ENCODE measurements around the gene FLCN. TPM values are rescaled to one million over a fixed set of nuclear protein-coding genes. Genes with fewer than 3 reads are reported as not detected.
"Not testable (repeated sequence)": the region's sequence is repeated elsewhere in the genome, so short reads cannot be mapped to it uniquely, and the experiment has no call there.

The FLCN gene
- total RNA-seq, result 10 to 100 TPM; 52.8 to 64.5 (median 57.1) TPM
- long read RNA-seq, donor 1, transcript FLCN-201 (14 exons, 3,638 nt), result major isoform, 16 of 47 reads
- long read RNA-seq, donor 1, transcript FLCN-203 (8 exons, 1,692 nt), result minor isoform, 5 of 47 reads
- long read RNA-seq, donor 1, partial matches to known transcripts, result 5 of 47 reads
- long read RNA-seq, donor 1, other reads (novel, unspliced or antisense), result 19 of 47 reads
- long read RNA-seq, donor 2, transcript FLCN-203 (8 exons, 1,692 nt), result minor isoform, 5 of 18 reads
- long read RNA-seq, donor 2, transcript FLCN-201 (14 exons, 3,638 nt), result major isoform, 7 of 18 reads
- long read RNA-seq, donor 2, partial matches to known transcripts, result 4 of 18 reads
- long read RNA-seq, donor 2, other reads (novel, unspliced or antisense), result 2 of 18 reads

- intact Hi-C loops (cut with DNase I, micrococcal nuclease), result no loop called here
Observed at GRCh38 chr17:17237026-17237799, at the start of gene FLCN. FLCN (minus strand) TSS chr17:17237168; CDS start chr17:17228137, 9,031 bp downstream.

GRCh38 chr17:17285951-17286350, 49.0 kb upstream of the FLCN start:
- peaks cover 6% of the 10 kb centered on the region for H3K4me1 ChIP-seq (ENCODE audit: low read depth)
- ATAC-seq (no peak), DNase-seq (no peak)
- no peak for TF ChIP-seq CTCF (IDR thresholded peaks at IDR 0.05)
- H3K36me3 ChIP-seq (ENCODE audit: low read depth), result peaks cover 3% of the 10 kb centered on the region
- H3K4me3 ChIP-seq, result no peak overlapping the region
- no peaks in the 10 kb centered on the region for H3K9me3 ChIP-seq
- intact Hi-C loops (cut with DNase I, micrococcal nuclease), result no loop called here

More at GRCh38 chr17:17237026-17237799, at the start of gene FLCN:
- peak; percentile 92 to 96 (median 93) for DNase-seq
- H3K9me3 ChIP-seq, result no peaks in the 10 kb centered on the region
- H3K36me3 ChIP-seq (ENCODE audit: low read depth), result no peaks in the 10 kb centered on the region
- no peak for TF ChIP-seq CTCF (IDR thresholded peaks at IDR 0.05)
- peak within 1 kb of the TSS; percentile 99 for H3K4me3 ChIP-seq
- H3K4me1 ChIP-seq (ENCODE audit: low read depth), result peaks cover 13% of the 10 kb centered on the region
- peak; percentile 93 for ATAC-seq

GRCh38 chr17:17280613-17281549, 43.9 kb upstream of the FLCN start, which contains the start of gene COPS3:
COPS3 (minus strand) TSS chr17:17281246; CDS start chr17:17281186, 60 bp downstream.
- H3K4me3 ChIP-seq, result peak within 1 kb of the TSS; percentile 91
- DNase-seq (peak; percentile 98 to 99 (median 99)), ATAC-seq (peak; percentile 97)
- intact Hi-C loops (cut with DNase I, micrococcal nuclease), result no loop called here
- H3K36me3 ChIP-seq (ENCODE audit: low read depth), result peaks cover 4% of the 10 kb centered on the region
- peaks cover 25% of the 10 kb centered on the region for H3K4me1 ChIP-seq (ENCODE audit: low read depth)
- TF ChIP-seq CTCF (IDR thresholded peaks at IDR 0.05), result no peak
- H3K9me3 ChIP-seq, result no peaks in the 10 kb centered on the region

GRCh38 chr17:17279316-17279715, 42.3 kb upstream of the FLCN start:
- H3K36me3 ChIP-seq (ENCODE audit: low read depth), result peaks cover 4% of the 10 kb centered on the region
- H3K4me3 ChIP-seq, result no peak overlapping the region
- DNase-seq, result no peak
- no peaks in the 10 kb centered on the region for H3K9me3 ChIP-seq
- H3K4me1 ChIP-seq (ENCODE audit: low read depth), result peaks cover 25% of the 10 kb centered on the region
- intact Hi-C loops (cut with DNase I, micrococcal nuclease), result no loop called here
- ATAC-seq, result no peak
- TF ChIP-seq CTCF (IDR thresholded peaks at IDR 0.05), result no peak

- intact Hi-C loops (cut with DNase I, micrococcal nuclease); ATAC-seq; H3K9me3 ChIP-seq; H3K4me3 ChIP-seq; DNase-seq; H3K36me3 ChIP-seq (ENCODE audit: low read depth): not testable (repeated sequence)
- peaks cover 25% of the 10 kb centered on the region for H3K4me1 ChIP-seq (ENCODE audit: low read depth)
Observed at GRCh38 chr17:17277431-17277830, 40.5 kb upstream of the FLCN start.
